HG03439 (cell line): Measurements from ENCODE around the gene FAM167B.
A peak's percentile ranks its signal among the peaks of the same experiment; 100 is the strongest.
"Not testable (repeated sequence)": the region's sequence is repeated elsewhere in the genome, so short reads cannot be mapped to it uniquely, and the experiment has no call there.

Experiments
- ATAC-seq: cut with Tn5 transposase; IDR thresholded peaks from one replicate; pipeline ENCODE4 v1.9.1; 2021; ENCODE audit warnings: mild to moderate bottlenecking, moderate library complexity; ENCODE audit not compliant: unreplicated experiment

FAM167B gene

GRCh38 chr1:32291708-32292538 is 44.9 kb downstream of the FAM167B start, which contains the start of gene HDAC1:
Gene HDAC1 (plus strand): TSS chr1:32292083. CDS start chr1:32292170, 87 bp downstream.
- peak; percentile 85 for ATAC-seq

DNA sequence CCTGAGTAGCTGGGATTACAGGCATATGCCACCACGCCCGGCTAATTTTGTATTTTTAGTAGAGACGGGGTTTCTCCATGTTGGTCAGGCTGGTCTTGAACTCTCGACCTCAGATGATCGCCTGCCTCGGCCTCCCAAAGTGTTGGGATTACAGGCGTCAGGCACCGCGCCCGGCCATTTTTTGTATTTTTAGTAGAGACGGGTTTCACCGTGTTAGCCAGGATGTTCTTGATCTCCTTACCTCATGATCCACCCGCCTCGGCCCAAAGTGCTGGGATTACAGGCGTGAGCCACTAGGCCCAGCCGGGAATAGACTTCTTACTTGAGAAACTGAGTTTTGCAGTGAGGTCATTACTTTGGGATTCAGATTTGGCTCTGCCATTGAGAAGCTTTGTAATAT is 51.2 kb downstream of the FAM167B start:
- ATAC-seq = not testable (repeated sequence)
